ENCODE data around the gene DIO3. TPM values are rescaled to one million over a fixed set of nuclear protein-coding genes. Genes with fewer than 3 reads are reported as not detected.

Gene DIO3
- total RNA-seq, 1 experiment from 2014 or later, result 2.3 TPM

DNA sequence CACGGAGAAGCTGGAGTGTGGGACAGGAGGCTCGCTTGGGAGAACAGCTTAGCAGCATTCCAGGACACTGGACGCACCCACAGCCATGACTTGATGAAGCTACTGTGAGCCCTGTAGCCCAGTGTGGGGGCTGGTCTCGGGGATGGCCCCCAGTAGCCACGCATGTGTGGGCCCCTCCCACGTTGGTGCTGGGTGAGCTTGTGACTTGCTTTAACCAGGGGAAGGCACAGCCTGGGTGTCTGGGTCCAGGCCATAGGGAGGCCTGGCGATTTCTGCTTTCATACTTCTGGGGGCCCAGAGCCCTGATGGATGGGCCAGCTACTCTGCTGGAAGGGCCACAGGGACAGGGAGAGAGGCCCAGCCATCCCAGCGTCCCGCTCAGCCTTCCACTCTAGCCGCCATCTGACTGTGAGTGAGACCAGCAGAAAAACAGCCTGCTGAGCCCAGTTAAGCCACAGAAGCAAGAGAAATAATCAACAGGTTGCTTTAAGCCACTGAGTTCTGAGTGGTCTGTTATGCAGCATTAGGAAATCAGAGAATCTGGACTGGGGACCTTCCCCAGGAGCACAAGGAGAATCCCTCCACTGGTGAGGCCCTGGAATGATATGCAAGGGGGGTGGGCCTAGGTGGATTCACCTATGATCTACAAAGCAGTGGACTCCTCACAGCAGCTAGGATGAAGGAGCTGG lies 16.1 kb downstream of the DIO3 start:
- Mint-ChIP-seq H3K27me3 (ENCODE audit: unreplicated experiment) (peaks cover 82% of the 10 kb centered on the region), H3K4me1 (ENCODE audit: low read depth, unreplicated experiment) (no peaks in the 10 kb centered on the region)
- intact Hi-C loops (cut with micrococcal nuclease; ENCODE audit: unreplicated experiment), result no loop called here

DNA sequence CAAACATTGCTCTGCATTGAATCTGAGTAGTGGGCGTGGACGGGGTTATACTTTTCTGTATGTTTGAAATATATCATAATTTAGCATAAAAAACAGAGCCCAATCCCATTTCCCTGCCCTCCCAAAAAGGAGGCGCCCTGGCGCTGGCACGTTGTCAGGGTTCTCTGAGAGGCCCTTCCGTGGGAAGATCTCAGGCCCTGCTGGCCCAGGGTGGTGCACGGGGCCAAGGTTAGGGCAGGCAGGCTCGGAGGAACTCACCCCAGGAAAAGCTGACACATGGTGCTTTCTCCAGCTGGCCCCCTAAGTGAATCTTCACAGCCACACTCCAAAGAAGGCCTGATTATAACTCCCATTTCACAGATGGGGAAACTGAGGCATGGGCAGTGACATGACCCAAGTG lies 17.2 kb downstream of the DIO3 start:
- TF ChIP-seq, protein P1, sequence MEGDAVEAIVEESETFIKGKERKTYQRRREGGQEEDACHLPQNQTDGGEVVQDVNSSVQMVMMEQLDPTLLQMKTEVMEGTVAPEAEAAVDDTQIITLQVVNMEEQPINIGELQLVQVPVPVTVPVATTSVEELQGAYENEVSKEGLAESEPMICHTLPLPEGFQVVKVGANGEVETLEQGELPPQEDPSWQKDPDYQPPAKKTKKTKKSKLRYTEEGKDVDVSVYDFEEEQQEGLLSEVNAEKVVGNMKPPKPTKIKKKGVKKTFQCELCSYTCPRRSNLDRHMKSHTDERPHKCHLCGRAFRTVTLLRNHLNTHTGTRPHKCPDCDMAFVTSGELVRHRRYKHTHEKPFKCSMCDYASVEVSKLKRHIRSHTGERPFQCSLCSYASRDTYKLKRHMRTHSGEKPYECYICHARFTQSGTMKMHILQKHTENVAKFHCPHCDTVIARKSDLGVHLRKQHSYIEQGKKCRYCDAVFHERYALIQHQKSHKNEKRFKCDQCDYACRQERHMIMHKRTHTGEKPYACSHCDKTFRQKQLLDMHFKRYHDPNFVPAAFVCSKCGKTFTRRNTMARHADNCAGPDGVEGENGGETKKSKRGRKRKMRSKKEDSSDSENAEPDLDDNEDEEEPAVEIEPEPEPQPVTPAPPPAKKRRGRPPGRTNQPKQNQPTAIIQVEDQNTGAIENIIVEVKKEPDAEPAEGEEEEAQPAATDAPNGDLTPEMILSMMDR (IDR thresholded peaks at IDR 0.05; ENCODE audit: unreplicated experiment), result no peak
- no TSS peak for BruUV-seq (replicated peaks)
- H3K9me3 Mint-ChIP-seq (ENCODE audit: low read depth, unreplicated experiment), result no peaks in the 10 kb centered on the region
- no peak overlapping the region for H3K4me3 Mint-ChIP-seq (ENCODE audit: low read depth, unreplicated experiment)
- CTCF ChIA-PET, result interaction anchor here (0.5 kb wide), 1 partner anchor 16 kb away, joined by 5 read pairs; no protein-coding TSS in a partner anchor
- intact Hi-C loops (cut with micrococcal nuclease; ENCODE audit: unreplicated experiment), result no loop called here
- no peak overlapping the region for H3K27ac Mint-ChIP-seq (ENCODE audit: unreplicated experiment)
- H3K4me1 Mint-ChIP-seq (ENCODE audit: low read depth, unreplicated experiment), result no peaks in the 10 kb centered on the region
- H3K36me3 Mint-ChIP-seq (ENCODE audit: insufficient read depth, unreplicated experiment), result no peaks in the 10 kb centered on the region
- DNase-seq, result no peak
- peaks cover 85% of the 10 kb centered on the region for H3K27me3 Mint-ChIP-seq (ENCODE audit: unreplicated experiment)

More for the DNA sequence above, 16.1 kb downstream of the DIO3 start:
- H3K27ac Mint-ChIP-seq (ENCODE audit: unreplicated experiment), result no peak overlapping the region
- no peaks in the 10 kb centered on the region for H3K9me3 Mint-ChIP-seq (ENCODE audit: low read depth, unreplicated experiment)
- no peak for DNase-seq
- H3K36me3 Mint-ChIP-seq (ENCODE audit: insufficient read depth, unreplicated experiment), result no peaks in the 10 kb centered on the region
- BruUV-seq (replicated peaks), result no TSS peak
- TF ChIP-seq, protein P1 (IDR thresholded peaks at IDR 0.05; ENCODE audit: unreplicated experiment), result no peak
- CTCF ChIA-PET, result no interaction called here
- H3K4me3 Mint-ChIP-seq (ENCODE audit: low read depth, unreplicated experiment), result no peak overlapping the region

DNA sequence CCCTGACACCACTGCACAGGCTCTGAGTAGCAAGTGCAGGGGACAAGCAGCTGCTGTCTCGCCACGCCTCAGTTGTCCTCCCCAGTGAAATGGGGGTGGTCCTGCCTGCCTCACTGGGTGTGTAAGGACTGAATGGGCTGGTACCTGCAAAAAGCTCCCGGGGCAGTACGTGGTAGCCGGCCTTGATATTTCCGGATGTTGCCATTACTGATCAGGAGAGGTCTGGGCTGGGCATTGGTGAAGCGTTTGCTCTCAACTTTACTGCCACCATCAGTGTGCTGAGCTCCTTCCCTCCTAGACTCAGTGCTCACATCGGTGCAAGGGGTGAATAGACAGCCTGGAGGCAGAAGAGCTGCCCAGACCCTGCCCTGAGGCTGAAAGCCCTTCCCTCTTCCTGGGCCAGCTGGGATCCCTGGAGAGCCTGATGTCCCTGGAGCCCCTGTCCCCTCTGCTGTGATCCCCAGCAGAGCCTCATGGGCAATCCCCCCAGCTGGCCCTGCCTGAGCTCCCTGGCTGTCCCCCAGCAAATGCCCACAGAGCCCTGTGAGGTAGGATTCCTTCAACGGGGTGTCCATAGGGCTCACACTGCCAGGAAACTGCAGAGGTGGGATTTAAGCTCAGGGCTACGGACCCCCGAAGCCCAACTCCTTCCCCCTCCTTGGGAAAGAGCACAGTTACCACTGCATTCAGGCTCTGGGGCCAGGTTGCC lies 18.2 kb downstream of the DIO3 start:
- Mint-ChIP-seq H3K9me3 (ENCODE audit: low read depth, unreplicated experiment) (no peaks in the 10 kb centered on the region), H3K4me3 (ENCODE audit: low read depth, unreplicated experiment) (no peak overlapping the region), H3K27ac (ENCODE audit: unreplicated experiment) (no peak overlapping the region), H3K27me3 (ENCODE audit: unreplicated experiment) (peaks cover 81% of the 10 kb centered on the region), H3K4me1 (ENCODE audit: low read depth, unreplicated experiment) (no peaks in the 10 kb centered on the region), H3K36me3 (ENCODE audit: insufficient read depth, unreplicated experiment) (no peaks in the 10 kb centered on the region)
- CTCF ChIA-PET, result no interaction called here
- no TSS peak for BruUV-seq (replicated peaks)
- TF ChIP-seq, protein P1 (IDR thresholded peaks at IDR 0.05; ENCODE audit: unreplicated experiment), result no peak
- no peak for DNase-seq
- intact Hi-C loops (cut with micrococcal nuclease; ENCODE audit: unreplicated experiment), result no loop called here

DNA sequence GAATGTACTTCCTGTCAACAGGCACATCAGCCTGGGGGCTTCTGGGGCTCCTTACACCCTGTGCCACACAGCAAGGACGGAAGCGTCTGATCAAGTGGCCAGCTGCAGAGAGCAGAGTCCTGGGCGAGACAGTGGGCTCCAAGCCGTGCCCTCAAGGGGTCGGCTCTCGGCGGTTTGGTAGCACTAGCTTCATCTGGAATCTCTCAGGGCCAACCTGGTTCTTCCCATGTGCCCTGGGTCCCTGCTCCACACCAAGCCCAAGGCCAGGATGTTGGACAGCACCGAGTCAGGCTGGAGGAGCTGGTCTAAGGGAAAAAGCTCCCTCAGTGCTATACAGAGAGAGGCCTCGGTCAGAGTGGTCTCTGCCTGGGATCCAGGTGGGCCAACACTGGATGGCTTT lies 20.5 kb downstream of the DIO3 start:
- CTCF ChIA-PET, result no interaction called here
- Mint-ChIP-seq H3K27me3 (ENCODE audit: unreplicated experiment) (peaks cover 86% of the 10 kb centered on the region), H3K9me3 (ENCODE audit: low read depth, unreplicated experiment) (no peaks in the 10 kb centered on the region), H3K4me3 (ENCODE audit: low read depth, unreplicated experiment) (no peak overlapping the region), H3K27ac (ENCODE audit: unreplicated experiment) (no peak overlapping the region), H3K4me1 (ENCODE audit: low read depth, unreplicated experiment) (no peaks in the 10 kb centered on the region), H3K36me3 (ENCODE audit: insufficient read depth, unreplicated experiment) (no peaks in the 10 kb centered on the region)
- BruUV-seq (replicated peaks), result no TSS peak
- DNase-seq, result no peak
- TF ChIP-seq, protein P1 (IDR thresholded peaks at IDR 0.05; ENCODE audit: unreplicated experiment), result no peak
- intact Hi-C loops (cut with micrococcal nuclease; ENCODE audit: unreplicated experiment), result no loop called here

Measured in Calu3 (cell line).